DOHH2 (cell line): Measurements from ENCODE around the gene NAXD.

ENCODE experiments used
- EZH2phosphoT487 ChIP-seq: fragments of 200-600 bp; sonication (generic); IDR thresholded peaks from 2 replicates; pipeline ENCODE4 v1.6.1; 2017; ENCODE audit warnings: borderline replicate concordance, mild to moderate bottlenecking, antibody characterized with exemption, low read length, moderate library complexity, mixed read lengths
- TF ChIP-seq, protein P1 (sequence below): fragments of 200-600 bp; sonication (generic); IDR thresholded peaks from one replicate; pipeline ENCODE4 v1.5.1; 2014; ENCODE audit warnings: antibody characterized with exemption, mild to moderate bottlenecking, low read depth, low read length; ENCODE audit not compliant: poor library complexity, severe bottlenecking

- TF ChIP-seq, protein P1, sequence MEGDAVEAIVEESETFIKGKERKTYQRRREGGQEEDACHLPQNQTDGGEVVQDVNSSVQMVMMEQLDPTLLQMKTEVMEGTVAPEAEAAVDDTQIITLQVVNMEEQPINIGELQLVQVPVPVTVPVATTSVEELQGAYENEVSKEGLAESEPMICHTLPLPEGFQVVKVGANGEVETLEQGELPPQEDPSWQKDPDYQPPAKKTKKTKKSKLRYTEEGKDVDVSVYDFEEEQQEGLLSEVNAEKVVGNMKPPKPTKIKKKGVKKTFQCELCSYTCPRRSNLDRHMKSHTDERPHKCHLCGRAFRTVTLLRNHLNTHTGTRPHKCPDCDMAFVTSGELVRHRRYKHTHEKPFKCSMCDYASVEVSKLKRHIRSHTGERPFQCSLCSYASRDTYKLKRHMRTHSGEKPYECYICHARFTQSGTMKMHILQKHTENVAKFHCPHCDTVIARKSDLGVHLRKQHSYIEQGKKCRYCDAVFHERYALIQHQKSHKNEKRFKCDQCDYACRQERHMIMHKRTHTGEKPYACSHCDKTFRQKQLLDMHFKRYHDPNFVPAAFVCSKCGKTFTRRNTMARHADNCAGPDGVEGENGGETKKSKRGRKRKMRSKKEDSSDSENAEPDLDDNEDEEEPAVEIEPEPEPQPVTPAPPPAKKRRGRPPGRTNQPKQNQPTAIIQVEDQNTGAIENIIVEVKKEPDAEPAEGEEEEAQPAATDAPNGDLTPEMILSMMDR, result no peak
- TF ChIP-seq EZH2phosphoT487, result no peak
Measured at GRCh38 chr13:110620596-110620995, 5.3 kb downstream of the NAXD start.
